LNCAP (cell line): ENCODE results near the gene FUT1.

Experiments used
- CTCF ChIP-seq: fragments of 450-650 bp; IDR thresholded peaks from 2 replicates; pipeline ENCODE4 v1.5.1; 2017; ENCODE audit warnings: mild to moderate bottlenecking

FUT1 gene

GRCh38 chr19:48726556-48726955, 25.9 kb downstream of the FUT1 start:
- TF ChIP-seq CTCF = no peak

GRCh38 chr19:48724796-48725753, 27.4 kb downstream of the FUT1 start:
- TF ChIP-seq CTCF = no peak

GRCh38 chr19:48722196-48722708, 30.2 kb downstream of the FUT1 start:
- TF ChIP-seq CTCF = no peak

- no peak for TF ChIP-seq CTCF
Observed at GRCh38 chr19:48720613-48721296, 31.7 kb downstream of the FUT1 start.

DNA sequence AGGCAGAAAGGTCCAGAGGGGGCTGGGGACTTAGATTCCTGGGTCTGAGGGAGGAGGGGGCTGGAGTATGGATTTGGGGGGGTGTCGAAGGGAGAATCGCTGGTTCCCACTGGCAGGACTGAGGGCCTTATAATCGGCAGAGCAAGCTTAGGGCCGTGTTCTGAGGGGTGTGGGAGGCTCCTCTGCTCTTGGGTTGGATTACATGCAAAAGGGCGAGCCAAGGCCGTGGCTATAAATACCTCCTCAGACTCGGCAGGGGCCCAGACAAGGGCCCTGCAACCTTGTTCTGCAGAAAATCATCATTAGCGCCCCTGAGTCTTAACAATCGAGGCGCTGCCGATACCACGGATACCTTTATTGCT, 32.2 kb downstream of the FUT1 start:
- TF ChIP-seq CTCF = no peak

- no peak for TF ChIP-seq CTCF
Observed at GRCh38 chr19:48719263-48720171, 32.9 kb downstream of the FUT1 start, which contains the start of gene MAMSTR. TSS of gene MAMSTR (minus strand) at chr19:48719725. CDS start at chr19:48719031, 694 bp downstream.

DNA sequence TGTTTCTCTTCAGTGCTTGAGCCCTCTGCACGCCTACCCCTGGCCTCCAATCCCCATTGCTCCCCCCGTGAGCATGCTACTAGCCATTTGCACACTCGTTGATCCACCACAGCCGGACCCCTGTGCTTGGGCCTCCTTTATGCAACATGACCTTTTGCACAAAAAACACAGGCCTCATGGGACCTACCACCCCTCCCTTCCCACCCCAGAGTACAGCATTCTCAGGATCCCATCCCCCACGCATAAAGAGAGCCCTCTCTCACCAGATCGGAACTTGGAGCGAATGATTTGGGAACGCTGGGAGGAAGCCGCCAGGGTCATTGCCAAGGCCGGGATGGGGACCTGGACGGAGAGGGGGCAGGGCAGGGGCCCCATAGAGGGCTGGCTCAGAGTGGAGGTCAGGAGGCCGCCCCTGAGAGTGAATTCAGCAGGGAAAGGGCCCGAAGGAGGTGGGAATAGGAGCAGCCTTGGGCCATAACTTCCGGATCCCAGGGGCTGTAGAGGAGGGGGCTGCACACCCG, 33.7 kb downstream of the FUT1 start:
- no peak for TF ChIP-seq CTCF
